WTC11 (cell line): ENCODE measurements around the gene KCNG2. TPM values are rescaled to one million over a fixed set of nuclear protein-coding genes. Genes with fewer than 3 reads are reported as not detected.
A peak's percentile ranks its signal among the peaks of the same experiment; 100 is the strongest.

ENCODE experiments used
- ATAC-seq: fragments of 200-7000 bp; cut with Tn5 transposase; 2 replicates; pipeline ENCODE4 v1.10.0; 2021; ENCODE audit warnings: mild to moderate bottlenecking, moderate library complexity
- CTCF ChIA-PET: fragments of 300-600 bp; sonication (Branson Sonifier 250); formaldehyde crosslinking; loops from one replicate; lab custom pipeline; 2021; ENCODE audit warnings: antibody characterized with exemption; lab: Charles Lee
- POLR2A ChIA-PET: fragments of 350-600 bp; sonication (Branson Sonifier 250); formaldehyde crosslinking; loops from one replicate; lab custom pipeline; 2021; ENCODE audit warnings: antibody characterized with exemption; lab: Charles Lee
- DNase-seq: peaks from one replicate; pipeline ENCODE4 v3.0.0; 2021; ENCODE audit warnings: low spot score
- H3K27ac Mint-ChIP-seq: 2 replicates; pipeline ENCODE4 v1.8.0; 2021; ENCODE audit warnings: mixed read lengths
- H3K27me3 Mint-ChIP-seq: 2 replicates; pipeline ENCODE4 v1.8.0; 2021; ENCODE audit warnings: low read depth, mild to moderate bottlenecking, moderate library complexity, mixed read lengths
- H3K36me3 Mint-ChIP-seq: 2 replicates; pipeline ENCODE4 v1.8.0; 2021; ENCODE audit warnings: mixed read lengths
- H3K4me1 Mint-ChIP-seq: 2 replicates; pipeline ENCODE4 v1.8.0; 2022; ENCODE audit warnings: mixed read lengths
- H3K4me3 Mint-ChIP-seq: 2 replicates; pipeline ENCODE4 v1.8.0; 2021; ENCODE audit warnings: mild to moderate bottlenecking, moderate library complexity, mixed read lengths
- H3K9me3 Mint-ChIP-seq: 2 replicates; pipeline ENCODE4 v1.8.0; 2021; ENCODE audit warnings: mixed read lengths
- ARID4B ChIP-seq: sonication (generic); formaldehyde crosslinking; IDR thresholded peaks from 2 replicates; pipeline ENCODE4 v1.8.0; 2023; ENCODE audit warnings: missing genetic modification reagents, mild to moderate bottlenecking, borderline replicate concordance
- ELF4 ChIP-seq: sonication (generic); formaldehyde crosslinking; IDR thresholded peaks from 2 replicates; pipeline ENCODE4 v1.8.1; 2022; ENCODE audit warnings: low read depth, mild to moderate bottlenecking, moderate library complexity, missing genetic modification reagents
- FOXJ3 ChIP-seq: sonication (generic); formaldehyde crosslinking; IDR thresholded peaks from 2 replicates; pipeline ENCODE4 v1.9.0; 2021; ENCODE audit warnings: missing genetic modification reagents, mild to moderate bottlenecking, borderline replicate concordance
- GABPB1 ChIP-seq: sonication (generic); formaldehyde crosslinking; IDR thresholded peaks from 2 replicates; pipeline ENCODE4 v1.8.1; 2023; ENCODE audit warnings: mild to moderate bottlenecking, missing genetic modification reagents
- GTF2I ChIP-seq: fragments of 250-450 bp; sonication (Bioruptor Pico); conservative IDR thresholded peaks from 2 replicates; pipeline ENCODE4 v1.4.0; 2021; ENCODE audit warnings: mild to moderate bottlenecking
- JAZF1 ChIP-seq: fragments of 250-450 bp; sonication (Bioruptor Pico); IDR thresholded peaks from 2 replicates; pipeline ENCODE4 v1.9.0; 2021; ENCODE audit warnings: moderate library complexity, mild to moderate bottlenecking, inconsistent platforms
- MAX ChIP-seq: sonication (generic); formaldehyde crosslinking; IDR thresholded peaks from 2 replicates; pipeline ENCODE4 v1.8.0; 2022; ENCODE audit warnings: mild to moderate bottlenecking, missing genetic modification reagents
- NR1H2 ChIP-seq: sonication (generic); formaldehyde crosslinking; IDR thresholded peaks from 2 replicates; pipeline ENCODE4 v1.9.0; 2021; ENCODE audit warnings: mild to moderate bottlenecking, moderate library complexity, missing genetic modification reagents
- PRDM15 ChIP-seq: sonication (generic); formaldehyde crosslinking; IDR thresholded peaks from 2 replicates; pipeline ENCODE4 v1.8.0; 2022; ENCODE audit warnings: missing genetic modification reagents
- PREB ChIP-seq: sonication (generic); formaldehyde crosslinking; IDR thresholded peaks from 2 replicates; pipeline ENCODE4 v1.8.1; 2022; ENCODE audit warnings: mild to moderate bottlenecking, missing genetic modification reagents, moderate library complexity, borderline replicate concordance
- TEAD4 ChIP-seq: sonication (generic); formaldehyde crosslinking; IDR thresholded peaks from 2 replicates; pipeline ENCODE4 v1.8.0; 2022; ENCODE audit warnings: mild to moderate bottlenecking, missing genetic modification reagents
- ZNF219 ChIP-seq: sonication (generic); formaldehyde crosslinking; IDR thresholded peaks from 2 replicates; pipeline ENCODE4 v1.8.0; 2023; ENCODE audit warnings: missing genetic modification reagents, mild to moderate bottlenecking, borderline replicate concordance
- ZNF232 ChIP-seq: sonication (generic); formaldehyde crosslinking; IDR thresholded peaks from 2 replicates; pipeline ENCODE4 v1.8.0; 2022; ENCODE audit warnings: mild to moderate bottlenecking, missing genetic modification reagents
- total RNA-seq: library from RNA; stranded (reverse); gene quantifications from 3 replicates; pipeline ENCODE4 v1.2.3, GENCODE V29; 2021
- TF ChIP-seq, protein P1 (sequence below): sonication (generic); formaldehyde crosslinking; IDR thresholded peaks from 2 replicates; pipeline ENCODE4 v1.8.0; 2022; ENCODE audit warnings: mild to moderate bottlenecking, missing genetic modification reagents
- TF ChIP-seq, protein P2 (sequence below): fragments of 250-450 bp; sonication (Bioruptor Pico); IDR thresholded peaks from 2 replicates; pipeline ENCODE4 v2.1.2; 2022; ENCODE audit warnings: mild to moderate bottlenecking, moderate library complexity
- TF ChIP-seq, protein P3 (sequence below): sonication (generic); formaldehyde crosslinking; IDR thresholded peaks from 2 replicates; pipeline ENCODE4 v1.8.1; 2023; ENCODE audit warnings: mild to moderate bottlenecking, missing genetic modification reagents
- TF ChIP-seq, protein P4 (sequence below): fragments of 250-450 bp; sonication (Bioruptor Pico); IDR thresholded peaks from 2 replicates; pipeline ENCODE4 v1.8.0; 2021; ENCODE audit warnings: mild to moderate bottlenecking

The KCNG2 gene
- total RNA-seq, 1 experiment from 2014 or later = 0.50 TPM

- peaks cover 7% of the 10 kb centered on the region; the same call in 1 of the 2 replicates for H3K27me3 Mint-ChIP-seq
- no peak overlapping the region for H3K27ac Mint-ChIP-seq
- ATAC-seq (peak; percentile 46; the same call in 1 of the 2 replicates), DNase-seq (no peak)
- H3K36me3 Mint-ChIP-seq = peaks cover 11% of the 10 kb centered on the region
- no peak overlapping the region for H3K4me3 Mint-ChIP-seq
- H3K9me3 Mint-ChIP-seq = peaks cover 17% of the 10 kb centered on the region
- CTCF ChIA-PET = no interaction called here
- no peaks in the 10 kb centered on the region for H3K4me1 Mint-ChIP-seq
- TF ChIP-seq ELF4 = no peak
- TF ChIP-seq, protein P1, sequence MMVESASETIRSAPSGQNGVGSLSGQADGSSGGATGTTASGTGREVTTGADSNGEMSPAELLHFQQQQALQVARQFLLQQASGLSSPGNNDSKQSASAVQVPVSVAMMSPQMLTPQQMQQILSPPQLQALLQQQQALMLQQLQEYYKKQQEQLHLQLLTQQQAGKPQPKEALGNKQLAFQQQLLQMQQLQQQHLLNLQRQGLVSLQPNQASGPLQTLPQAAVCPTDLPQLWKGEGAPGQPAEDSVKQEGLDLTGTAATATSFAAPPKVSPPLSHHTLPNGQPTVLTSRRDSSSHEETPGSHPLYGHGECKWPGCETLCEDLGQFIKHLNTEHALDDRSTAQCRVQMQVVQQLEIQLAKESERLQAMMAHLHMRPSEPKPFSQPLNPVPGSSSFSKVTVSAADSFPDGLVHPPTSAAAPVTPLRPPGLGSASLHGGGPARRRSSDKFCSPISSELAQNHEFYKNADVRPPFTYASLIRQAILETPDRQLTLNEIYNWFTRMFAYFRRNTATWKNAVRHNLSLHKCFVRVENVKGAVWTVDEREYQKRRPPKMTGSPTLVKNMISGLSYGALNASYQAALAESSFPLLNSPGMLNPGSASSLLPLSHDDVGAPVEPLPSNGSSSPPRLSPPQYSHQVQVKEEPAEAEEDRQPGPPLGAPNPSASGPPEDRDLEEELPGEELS = no peak
- no peak for TF ChIP-seq ARID4B (CRISPR knock-in tag)
- TF ChIP-seq NR1H2 (CRISPR knock-in tag) = no peak
- no peak for TF ChIP-seq FOXJ3 (CRISPR knock-in tag)
- no peak for TF ChIP-seq ZNF219 (CRISPR knock-in tag)
- TF ChIP-seq, protein P2, sequence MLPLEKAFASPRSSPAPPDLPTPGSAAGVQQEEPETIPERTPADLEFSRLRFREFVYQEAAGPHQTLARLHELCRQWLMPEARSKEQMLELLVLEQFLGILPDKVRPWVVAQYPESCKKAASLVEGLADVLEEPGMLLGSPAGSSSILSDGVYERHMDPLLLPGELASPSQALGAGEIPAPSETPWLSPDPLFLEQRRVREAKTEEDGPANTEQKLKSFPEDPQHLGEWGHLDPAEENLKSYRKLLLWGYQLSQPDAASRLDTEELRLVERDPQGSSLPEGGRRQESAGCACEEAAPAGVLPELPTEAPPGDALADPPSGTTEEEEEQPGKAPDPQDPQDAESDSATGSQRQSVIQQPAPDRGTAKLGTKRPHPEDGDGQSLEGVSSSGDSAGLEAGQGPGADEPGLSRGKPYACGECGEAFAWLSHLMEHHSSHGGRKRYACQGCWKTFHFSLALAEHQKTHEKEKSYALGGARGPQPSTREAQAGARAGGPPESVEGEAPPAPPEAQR (CRISPR knock-in tag) = no peak
- TF ChIP-seq GABPB1 (CRISPR knock-in tag) = no peak
- TF ChIP-seq GTF2I (CRISPR knock-in tag) = no peak
- TF ChIP-seq, protein P3, sequence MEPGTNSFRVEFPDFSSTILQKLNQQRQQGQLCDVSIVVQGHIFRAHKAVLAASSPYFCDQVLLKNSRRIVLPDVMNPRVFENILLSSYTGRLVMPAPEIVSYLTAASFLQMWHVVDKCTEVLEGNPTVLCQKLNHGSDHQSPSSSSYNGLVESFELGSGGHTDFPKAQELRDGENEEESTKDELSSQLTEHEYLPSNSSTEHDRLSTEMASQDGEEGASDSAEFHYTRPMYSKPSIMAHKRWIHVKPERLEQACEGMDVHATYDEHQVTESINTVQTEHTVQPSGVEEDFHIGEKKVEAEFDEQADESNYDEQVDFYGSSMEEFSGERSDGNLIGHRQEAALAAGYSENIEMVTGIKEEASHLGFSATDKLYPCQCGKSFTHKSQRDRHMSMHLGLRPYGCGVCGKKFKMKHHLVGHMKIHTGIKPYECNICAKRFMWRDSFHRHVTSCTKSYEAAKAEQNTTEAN (CRISPR knock-in tag) = no peak
- TF ChIP-seq TEAD4 (CRISPR knock-in tag) = no peak
- TF ChIP-seq MAX (CRISPR knock-in tag) = no peak
- no peak for TF ChIP-seq PRDM15 (CRISPR knock-in tag)
- no peak for TF ChIP-seq JAZF1
- TF ChIP-seq PREB = no peak
- no peak for TF ChIP-seq ZNF232 (CRISPR knock-in tag)
- TF ChIP-seq, protein P4, sequence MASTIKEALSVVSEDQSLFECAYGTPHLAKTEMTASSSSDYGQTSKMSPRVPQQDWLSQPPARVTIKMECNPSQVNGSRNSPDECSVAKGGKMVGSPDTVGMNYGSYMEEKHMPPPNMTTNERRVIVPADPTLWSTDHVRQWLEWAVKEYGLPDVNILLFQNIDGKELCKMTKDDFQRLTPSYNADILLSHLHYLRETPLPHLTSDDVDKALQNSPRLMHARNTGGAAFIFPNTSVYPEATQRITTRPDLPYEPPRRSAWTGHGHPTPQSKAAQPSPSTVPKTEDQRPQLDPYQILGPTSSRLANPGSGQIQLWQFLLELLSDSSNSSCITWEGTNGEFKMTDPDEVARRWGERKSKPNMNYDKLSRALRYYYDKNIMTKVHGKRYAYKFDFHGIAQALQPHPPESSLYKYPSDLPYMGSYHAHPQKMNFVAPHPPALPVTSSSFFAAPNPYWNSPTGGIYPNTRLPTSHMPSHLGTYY = no peak
- POLR2A ChIA-PET = no interaction called here
These were observed 87.4 kb downstream of the KCNG2 start for GRCh38 chr18:79884963-79885728.
